Activated CD8-positive, alpha-beta memory T cell treated with anti-CD3 and anti-CD28 coated beads, Interleukin-2, amount 50 U/mL, for 4 hours (primary cell): ENCODE results near the gene ERFL.
"Not testable (repeated sequence)": the region's sequence is repeated elsewhere in the genome, so short reads cannot be mapped to it uniquely, and the experiment has no call there.

ENCODE experiments used
- DNase-seq: peaks from one replicate; pipeline ENCODE4 v3.0.0-alpha.2; 2020

The ERFL gene

DNA sequence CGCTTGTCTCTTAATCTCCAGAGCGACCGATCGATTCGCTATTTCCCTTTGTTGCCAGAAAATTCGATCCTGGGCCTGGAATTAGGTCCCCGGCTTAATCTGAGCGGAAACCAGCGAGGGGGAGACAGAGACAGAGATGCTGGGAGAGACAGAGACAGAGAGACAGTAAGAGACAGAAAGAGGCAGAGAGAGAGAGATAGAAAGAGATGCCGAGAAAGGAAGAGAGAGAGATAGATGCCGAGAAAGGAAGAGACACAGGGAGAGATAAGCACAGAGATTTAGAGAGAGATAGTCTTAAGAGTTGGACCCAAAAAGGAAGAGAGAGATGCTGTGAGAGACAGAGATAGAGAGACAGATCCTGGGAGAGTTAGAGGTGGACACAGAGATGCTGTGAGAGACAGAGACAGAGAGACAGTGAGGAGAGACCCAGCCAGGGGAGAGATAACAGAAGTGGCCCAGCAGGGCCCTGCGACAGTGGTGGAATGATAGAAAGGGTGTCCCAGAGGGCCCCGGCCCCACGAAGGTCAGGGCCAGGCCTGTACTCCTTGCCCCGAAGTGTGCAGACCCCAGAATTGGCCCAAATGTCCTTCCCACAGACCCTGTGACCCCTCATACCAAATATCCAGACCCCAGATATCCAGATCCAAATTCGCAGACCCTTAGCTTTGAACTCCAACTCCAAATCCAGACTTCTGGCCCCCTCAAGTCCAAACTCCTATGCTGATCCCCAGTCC is 1.3 kb downstream of the ERFL start:
- DNase-seq, result no peak

GRCh38 chr19:41926028-41926762 is 2.1 kb downstream of the ERFL start:
- no peak for DNase-seq

DNA sequence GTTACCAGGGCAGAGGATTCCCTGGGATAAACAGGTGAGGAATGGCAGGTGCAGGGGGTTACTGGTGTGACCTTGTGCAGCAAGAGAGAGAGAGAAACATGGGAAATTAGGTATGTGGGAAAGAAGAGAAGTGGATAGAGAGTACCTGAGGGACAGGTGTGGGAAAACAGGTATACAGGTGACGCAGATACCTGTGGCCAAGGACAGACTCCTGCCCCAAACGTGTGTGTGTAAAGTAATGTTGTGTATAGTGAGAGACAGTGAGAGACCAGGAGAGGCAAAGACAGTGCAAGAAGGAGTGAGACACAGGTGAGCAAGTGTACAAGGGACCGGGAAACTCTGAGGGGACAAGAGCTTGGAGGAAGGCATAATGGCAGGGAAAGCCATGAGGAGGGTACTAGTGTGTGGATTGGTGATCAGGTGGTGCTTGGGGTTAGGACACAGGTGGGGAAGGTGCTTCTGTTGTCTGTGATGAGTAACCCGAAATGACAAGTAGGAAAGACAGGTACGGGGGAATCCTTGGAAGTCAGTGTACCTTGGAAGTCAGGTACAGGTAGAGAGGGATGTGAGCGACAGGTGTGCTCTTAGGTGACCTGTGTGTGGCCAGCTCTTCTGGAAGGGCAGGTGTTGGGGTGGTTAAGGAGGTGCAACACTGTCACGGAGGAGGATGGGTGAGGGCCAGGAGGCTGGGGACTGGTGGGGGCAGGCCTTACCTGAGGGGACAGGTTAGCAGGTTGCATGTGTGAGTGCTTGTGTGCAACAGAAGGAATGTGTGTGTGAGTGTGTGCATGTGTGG is 2.8 kb downstream of the ERFL start:
- no peak for DNase-seq

- DNase-seq, result no peak
These were observed 3.8 kb downstream of the ERFL start for GRCh38 chr19:41924151-41925145.

DNA sequence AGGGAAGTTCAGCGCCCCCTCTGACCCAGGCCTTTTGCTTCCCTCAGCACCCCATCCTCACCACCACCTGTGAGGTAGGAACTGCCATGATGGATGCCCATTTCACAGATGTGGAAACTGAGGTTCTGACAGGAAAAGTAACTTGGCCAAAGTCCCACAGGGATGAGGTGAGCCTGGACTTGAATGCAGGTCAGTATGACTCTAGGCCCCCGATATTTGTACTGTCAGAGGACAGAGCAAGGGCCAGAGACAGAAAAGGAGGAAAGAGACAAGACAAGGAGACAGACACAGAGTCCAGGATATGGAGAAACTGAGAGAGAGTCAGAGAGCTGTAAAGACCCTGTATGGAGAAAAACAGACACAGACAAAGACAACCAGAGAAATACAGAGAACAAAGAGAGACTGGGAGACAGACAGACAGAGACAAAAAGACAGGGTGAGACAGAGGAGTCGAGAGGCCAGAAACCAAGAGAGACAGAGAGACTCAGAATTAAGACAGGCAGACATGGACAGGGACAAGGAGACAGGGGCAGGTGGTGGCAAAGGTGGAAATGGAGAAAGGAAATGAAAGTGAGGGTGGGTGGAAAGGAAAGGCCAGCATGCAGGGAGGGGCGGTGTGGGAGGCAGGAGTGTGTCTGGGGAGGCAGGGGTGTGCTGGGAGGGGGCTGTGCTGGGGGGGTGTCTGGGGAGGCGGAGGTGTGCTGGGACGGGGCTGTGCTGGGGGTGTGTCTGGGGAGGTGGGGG is 5.0 kb downstream of the ERFL start:
- no peak for DNase-seq

GRCh38 chr19:41922585-41922984 is 5.7 kb downstream of the ERFL start:
- DNase-seq, result no peak

- no peak for DNase-seq
These were observed 6.4 kb downstream of the ERFL start for GRCh38 chr19:41921577-41922576.

DNA sequence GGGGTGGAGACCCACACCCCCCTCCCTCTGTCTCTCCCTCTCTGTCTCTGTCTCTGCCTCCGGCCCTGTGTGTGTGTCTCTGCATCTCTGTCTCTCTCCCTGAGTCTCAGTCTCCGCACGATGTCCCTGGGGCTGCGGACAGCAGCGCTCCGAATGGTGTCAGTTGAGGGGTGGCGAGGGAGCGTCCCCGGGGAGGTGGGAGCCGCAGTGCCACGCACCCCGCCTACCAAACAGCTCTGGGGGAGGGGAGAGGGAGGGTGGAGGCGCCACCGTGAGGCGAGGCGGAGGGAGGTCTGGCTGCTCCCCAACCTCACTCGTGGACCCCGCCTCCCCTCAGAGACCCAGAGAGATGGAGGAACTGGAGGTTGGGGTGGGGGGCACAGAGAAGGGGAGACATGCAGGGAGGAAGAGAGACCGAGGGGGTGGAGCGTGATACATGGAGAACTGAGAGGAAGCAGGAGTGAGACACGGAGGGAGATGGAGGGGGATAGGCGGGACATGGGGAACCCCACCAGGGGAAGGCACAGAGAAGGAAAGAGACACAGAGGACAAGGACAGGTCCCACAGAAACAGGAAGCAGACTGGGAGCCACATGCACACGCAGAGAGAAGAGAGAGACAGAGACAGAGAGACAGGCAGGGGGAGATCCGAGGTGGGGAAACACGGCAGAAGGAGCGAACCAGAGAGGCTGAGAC is 7.2 kb downstream of the ERFL start:
- DNase-seq, result no peak

- no peak for DNase-seq
These were observed 8.1 kb downstream of the ERFL start for GRCh38 chr19:41919948-41920712.

GRCh38 chr19:41918653-41919244 is 9.5 kb downstream of the ERFL start:
- DNase-seq, result no peak

GRCh38 chr19:41918095-41918494 is 10.2 kb downstream of the ERFL start:
- no peak for DNase-seq

DNA sequence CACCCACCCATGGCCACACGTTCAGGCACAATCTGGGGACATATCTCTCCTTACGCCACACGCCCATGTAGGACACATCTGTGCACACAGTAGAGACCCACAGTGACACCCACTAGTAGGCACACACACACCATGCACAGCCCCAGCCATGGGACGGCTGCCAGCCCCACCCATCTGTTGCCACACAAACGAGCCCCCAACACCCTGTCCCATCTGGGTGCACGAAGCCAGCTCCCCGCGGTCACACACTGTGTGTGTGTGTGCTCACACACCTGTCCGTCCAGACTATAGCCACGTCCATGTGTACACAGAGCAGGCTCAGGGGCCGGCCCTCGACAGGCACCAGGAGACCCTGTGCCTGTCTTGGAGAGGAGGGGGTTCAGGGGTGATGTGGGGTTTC is 10.6 kb downstream of the ERFL start:
- DNase-seq, result no peak

DNA sequence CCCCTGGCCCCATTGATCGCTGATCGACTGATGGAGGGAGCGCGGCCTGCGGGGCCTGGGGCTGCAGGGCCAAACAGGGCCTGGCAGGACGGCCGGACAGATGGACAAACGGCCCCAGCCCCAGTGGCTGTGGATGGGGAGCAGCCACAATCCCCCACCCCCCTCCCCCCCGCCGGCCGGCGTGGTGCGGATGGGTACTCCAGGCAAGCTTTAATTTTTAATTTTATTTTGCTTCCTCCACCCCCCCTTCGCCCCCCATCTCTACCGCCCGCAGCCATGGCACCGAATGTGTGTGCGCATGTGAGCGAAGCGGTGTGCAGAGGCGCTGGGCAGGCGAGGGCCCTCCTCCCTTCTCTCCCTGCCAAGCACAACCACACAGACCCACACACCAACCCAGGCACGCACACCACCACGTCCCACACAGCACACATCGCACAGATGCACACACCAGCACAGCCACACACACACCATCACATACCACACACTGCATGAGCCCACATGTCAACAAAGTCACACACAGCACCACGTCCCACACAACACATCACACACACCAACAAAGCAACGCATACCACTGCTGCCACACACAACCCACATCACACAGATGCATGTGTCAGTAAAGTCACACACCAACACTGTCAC is 12.4 kb downstream of the ERFL start:
- DNase-seq, result no peak

DNA sequence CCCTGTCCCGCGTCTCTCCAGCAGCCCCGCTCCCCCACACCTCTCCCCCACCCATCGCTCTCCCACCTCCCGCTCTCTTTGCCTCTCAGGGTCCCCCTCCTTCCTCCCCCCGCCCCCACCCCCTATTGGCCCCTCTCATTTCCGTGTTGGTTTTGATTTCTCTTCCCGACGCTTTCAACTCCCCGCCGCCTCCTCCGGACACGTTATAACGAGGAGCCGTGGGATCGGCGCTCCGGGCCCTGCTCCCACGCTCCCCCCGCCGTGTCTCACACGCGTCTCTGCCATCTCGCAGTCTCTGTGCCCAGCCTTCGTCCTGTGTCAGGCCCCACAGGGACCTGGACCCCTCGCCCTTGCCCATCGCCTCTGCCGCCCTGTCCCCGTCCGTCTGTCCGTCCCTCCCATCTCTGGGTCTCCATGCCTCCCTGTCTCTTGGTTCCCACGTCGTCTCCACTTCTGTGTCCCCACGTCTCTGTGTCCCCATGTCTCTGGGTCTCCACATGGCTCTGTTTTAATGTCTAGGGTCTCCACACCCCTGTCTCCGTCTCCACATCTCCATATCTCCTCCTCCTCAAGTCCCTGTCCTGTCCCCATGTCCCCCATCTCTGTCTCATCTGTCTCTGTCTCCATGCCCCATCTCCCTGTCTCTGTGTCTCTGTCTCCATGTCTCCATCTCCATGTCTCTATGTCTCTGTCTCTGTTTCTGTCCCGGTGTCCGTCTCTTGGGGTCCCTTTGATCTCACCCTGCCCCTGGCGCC is 13.1 kb downstream of the ERFL start:
- DNase-seq, result no peak

DNA sequence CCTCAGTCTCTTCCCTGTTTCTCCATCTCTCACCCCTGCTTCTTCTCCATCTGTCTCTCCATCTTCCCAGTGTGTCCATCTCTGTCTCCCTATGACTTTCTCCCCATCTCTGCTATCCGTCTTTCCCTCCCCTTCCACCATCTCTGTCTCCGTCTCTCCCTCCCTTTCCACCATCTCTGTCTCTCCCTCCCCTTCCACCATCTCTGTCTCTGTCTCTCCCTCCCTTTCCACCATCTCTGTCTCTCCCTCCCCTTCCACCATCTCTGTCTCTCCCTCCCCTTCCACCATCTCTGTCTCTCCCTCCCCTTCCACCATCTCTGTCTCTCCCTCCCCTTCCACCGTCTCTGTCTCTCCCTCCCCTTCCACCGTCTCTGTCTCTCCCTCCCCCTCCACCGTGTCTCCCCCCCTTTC is 13.8 kb downstream of the ERFL start:
- DNase-seq, result not testable (repeated sequence)

- no peak for DNase-seq
These were observed 14.5 kb downstream of the ERFL start for GRCh38 chr19:41913538-41914423.
